IMR-90 (cell line): ENCODE data around the gene MCUR1. TPM values are rescaled to one million over a fixed set of nuclear protein-coding genes. Genes with fewer than 3 reads are reported as not detected.

ENCODE experiments used
- ATAC-seq: fragments of 200-7000 bp; cut with Tn5 transposase; 2 replicates; pipeline ENCODE4 v1.9.1; 2020; ENCODE audit warnings: low read depth, mild to moderate bottlenecking, moderate library complexity
- BruUV-seq: library from RNA; stranded (reverse); fragments of 400-500 nt; replicated peaks from 2 replicates; lab custom pipeline; 2021; lab: Mats Ljungman, UMichigan
- CTCF ChIA-PET: fragments of 300-600 bp; formaldehyde crosslinking; extraction: SDS; loops from one replicate; lab custom pipeline; 2021; ENCODE audit warnings: antibody characterized with exemption; lab: Yijun Ruan, JAX
- POLR2A ChIA-PET: fragments of 300-600 bp; sonication (Branson Sonifier 250); formaldehyde crosslinking; loops from one replicate; lab custom pipeline; 2022; ENCODE audit warnings: antibody characterized with exemption; ENCODE audit not compliant: unreplicated experiment; lab: Charles Lee
- DNase-seq: peaks from one replicate; pipeline ENCODE4 v3.0.0; 2013
- H2AFZ ChIP-seq: replicated peaks from 2 replicates; pipeline ENCODE3; 2013; ENCODE audit warnings: low read length, mild to moderate bottlenecking; ENCODE audit not compliant: poor library complexity
- H2AK5ac ChIP-seq: 2 replicates; pipeline ENCODE4 v1.6.1; 2013; ENCODE audit warnings: low read depth, low read length, inconsistent platforms
- H2AK9ac ChIP-seq: replicated peaks from 2 replicates; pipeline ENCODE3; 2013; ENCODE audit warnings: mild to moderate bottlenecking, low read depth, low read length, moderate library complexity; ENCODE audit not compliant: poor library complexity
- H2BK120ac ChIP-seq: 2 replicates; pipeline ENCODE4 v1.6.1; 2013; ENCODE audit warnings: low read depth, low read length, inconsistent platforms
- H2BK15ac ChIP-seq: 3 replicates; pipeline ENCODE4 v1.6.1; 2013; ENCODE audit warnings: low read depth, low read length, inconsistent platforms
- H2BK20ac ChIP-seq: 2 replicates; pipeline ENCODE4 v1.6.1; 2013; ENCODE audit warnings: low read depth, mild to moderate bottlenecking, inconsistent platforms, low read length, moderate library complexity
- H2BK5ac ChIP-seq: 2 replicates; pipeline ENCODE4 v1.6.1; 2013; ENCODE audit warnings: mild to moderate bottlenecking, low read depth, low read length, inconsistent platforms; ENCODE audit not compliant: poor library complexity, severe bottlenecking
- H3K14ac ChIP-seq: replicated peaks from 2 replicates; pipeline ENCODE4 v1.6.1; 2013; ENCODE audit warnings: low read depth, low read length, inconsistent platforms
- H3K18ac ChIP-seq: 2 replicates; pipeline ENCODE4 v1.6.1; 2013; ENCODE audit warnings: low read depth, low read length, control low read depth
- H3K23ac ChIP-seq: 2 replicates; pipeline ENCODE4 v1.6.1; 2013; ENCODE audit warnings: low read depth, low read length, inconsistent platforms
- H3K27ac ChIP-seq: 2 replicates; pipeline ENCODE4 v1.5.1; 2013; ENCODE audit warnings: mild to moderate bottlenecking, control low read depth, low read length; ENCODE audit not compliant: insufficient read depth
- H3K27me3 ChIP-seq: 2 replicates; pipeline ENCODE4 v1.6.1; 2013; ENCODE audit warnings: low read length; ENCODE audit not compliant: control insufficient read depth, insufficient read depth
- H3K36me3 ChIP-seq: 2 replicates; pipeline ENCODE4 v1.6.1; 2013; ENCODE audit warnings: low read length, mixed read lengths; ENCODE audit not compliant: control insufficient read depth, insufficient read depth
- H3K4ac ChIP-seq: 2 replicates; pipeline ENCODE4 v1.6.1; 2013; ENCODE audit warnings: low read depth, low read length, inconsistent platforms
- H3K4me1 ChIP-seq: 2 replicates; pipeline ENCODE4 v1.6.1; 2013; ENCODE audit warnings: low read length, mixed read lengths; ENCODE audit not compliant: control insufficient read depth, insufficient read depth
- H3K4me2 ChIP-seq: 2 replicates; pipeline ENCODE4 v1.6.1; 2013; ENCODE audit warnings: low read depth, mild to moderate bottlenecking, control low read depth, low read length, moderate library complexity
- H3K4me3 ChIP-seq: 2 replicates; pipeline ENCODE4 v1.5.1; 2013; ENCODE audit warnings: low read depth, mild to moderate bottlenecking, control low read depth, low read length, moderate library complexity; ENCODE audit not compliant: insufficient read depth
- H3K56ac ChIP-seq: 2 replicates; pipeline ENCODE4 v1.6.1; 2013; ENCODE audit warnings: low read length, inconsistent platforms; ENCODE audit not compliant: insufficient read depth; ENCODE audit errors: extremely low read depth
- H3K79me1 ChIP-seq, 2 experiments: 2 replicates each; pipeline ENCODE4 v1.6.1; 2013; ENCODE audit warnings: low read length in 2 of 2, inconsistent platforms in 1 of 2, low read depth in 1 of 2
- H3K9ac ChIP-seq: 2 replicates; pipeline ENCODE4 v1.6.1; 2013; ENCODE audit warnings: low read depth, low read length, control low read depth
- H3K9me1 ChIP-seq: 2 replicates; pipeline ENCODE4 v1.6.1; 2013; ENCODE audit warnings: low read length, inconsistent platforms; ENCODE audit not compliant: insufficient read depth
- H3K9me3 ChIP-seq: 2 replicates; pipeline ENCODE4 v1.6.1; 2013; ENCODE audit warnings: low read length; ENCODE audit not compliant: control insufficient read depth, insufficient read depth
- H4K20me1 ChIP-seq: 2 replicates; pipeline ENCODE4 v1.6.1; 2013; ENCODE audit warnings: low read length, inconsistent platforms; ENCODE audit not compliant: insufficient read depth
- H4K5ac ChIP-seq: 2 replicates; pipeline ENCODE4 v1.6.1; 2013; ENCODE audit warnings: mild to moderate bottlenecking, low read depth, low read length, control low read depth
- H4K8ac ChIP-seq, 2 experiments: 2 replicates each; pipeline ENCODE4 v1.6.1; 2013; ENCODE audit warnings: low read depth in 2 of 2, low read length in 2 of 2, control low read depth in 1 of 2, inconsistent platforms in 1 of 2
- H4K91ac ChIP-seq: 2 replicates; pipeline ENCODE4 v1.6.1; 2013; ENCODE audit warnings: low read depth, low read length, inconsistent platforms; ENCODE audit not compliant: insufficient read depth
- MAZ ChIP-seq: IDR thresholded peaks from 2 replicates; pipeline ENCODE4 v1.6.1; 2012; ENCODE audit warnings: low read depth, mild to moderate bottlenecking, low read length, improper control_type of control experiment, moderate library complexity, borderline replicate concordance
- RAD21 ChIP-seq: IDR thresholded peaks from 2 replicates; pipeline ENCODE4 v1.6.1; 2012; ENCODE audit warnings: low read length, improper control_type of control experiment
- WGBS, 2 experiments: methylation state at CpG; one replicate each; pipeline versions ENCODE4 v1.1.5 to v1.1.7; 2013; ENCODE audit warnings: missing lambda C conversion rate in 2 of 2; ENCODE audit not compliant: insufficient read length in 1 of 2; ENCODE audit errors: extremely low coverage in 2 of 2; 5-methylcytosine and 5-hydroxymethylcytosine counted together
- dilution Hi-C: fragments of 300-500 bp; cut with HindIII; formaldehyde crosslinking; loops from one replicate; pipeline ENCODE4 v1.14.3; 2018; ENCODE audit warnings: low sequenced_read_pairs; ENCODE audit not compliant: unreplicated experiment
- in situ Hi-C: fragments of 300-500 bp; cut with MboI; formaldehyde crosslinking; loops from 3 replicates; pipeline ENCODE4 v1.14.3; 2019; ENCODE audit warnings: low sequenced_read_pairs, inconsistent platforms, mixed read lengths
- intact Hi-C: fragments of 100-400 bp; cut with micrococcal nuclease; formaldehyde crosslinking; loops from 2 replicates; pipeline ENCODE4 v1.10.0; 2022
- polyA plus RNA-seq, 3 experiments: library from polyadenylated mRNA; depleted of rRNA; stranded (reverse); fragments of >200 nt; gene quantifications; 2 replicates each; pipeline ENCODE4 v1.2.3, GENCODE V29; 2012; ENCODE audit warnings: low replicate concordance in 1 of 3
- total RNA-seq: library from RNA; depleted of rRNA; stranded (reverse); fragments of >200 nt; gene quantifications from 2 replicates; pipeline ENCODE4 v1.2.3, GENCODE V29; 2012

MCUR1 gene
- total and polyA plus RNA-seq, 2 of the 4 experiments (the other 2 are of a cell fraction): 4.1 to 6.5 TPM

- TF ChIP-seq MAZ: no peak
Measured at GRCh38 chr6:13810688-13811446, 3.5 kb downstream of the MCUR1 start (continued).

GRCh38 chr6:13808801-13809200, 5.6 kb downstream of the MCUR1 start:
- no peak for TF ChIP-seq RAD21
- Histone ChIP-seq H4K8ac (no peak overlapping the region), H3K56ac (no peak overlapping the region), H3K4ac (no peak overlapping the region), H3K36me3 (0 out of 2 replicates have a peak, but pooled peaks cover 2% of the 10 kb centered on the region), H3K14ac (no peak overlapping the region), H2BK15ac (no peak overlapping the region), H3K23ac (no peak overlapping the region), H3K4me2 (no peak overlapping the region), H2AFZ (no peak overlapping the region), H3K9ac (no peak overlapping the region), H3K4me1 (no peaks in the 10 kb centered on the region), H2BK120ac (no peak overlapping the region), H3K18ac (no peak overlapping the region), H3K27ac (no peak overlapping the region), H2BK20ac (no peak overlapping the region), H3K9me3 (no peaks in the 10 kb centered on the region), H2AK9ac (no peak overlapping the region), H3K79me1 (peaks cover 22 to 52% of the 10 kb centered on the region in 2 experiments), H4K20me1 (peaks cover 3% of the 10 kb centered on the region), H2AK5ac (no peak overlapping the region), H3K27me3 (no peaks in the 10 kb centered on the region), H4K91ac (no peak overlapping the region), H3K4me3 (no peak overlapping the region), H2BK5ac (no peak overlapping the region), H3K9me1 (peaks cover 10% of the 10 kb centered on the region; the same call in 1 of the 2 replicates), H4K5ac (no peak overlapping the region)
- intact Hi-C loops: no loop called here
- dilution Hi-C loops: no loop called here
- BruUV-seq: no TSS peak
- CTCF ChIA-PET: interaction anchor here (1.1 kb wide), 1 partner anchor 13 kb away, joined by 3 read pairs; no protein-coding TSS in a partner anchor
- no CpG with 5 or more reads among the region's 4 CpGs for WGBS, 2 experiments
- POLR2A ChIA-PET: no interaction called here
- ATAC-seq (no peak), DNase-seq (no peak)
- in situ Hi-C loops: no loop called here
